GM12878 (cell line): Measurements from ENCODE around the gene SCUBE2.

Experiments used
- CBX5 ChIP-seq: sonication (generic); IDR thresholded peaks from 2 replicates; pipeline ENCODE4 v1.6.1; 2016; ENCODE audit warnings: low read depth, moderate library complexity, mild to moderate bottlenecking, inconsistent platforms
- CREB1 ChIP-seq: IDR thresholded peaks from 2 replicates; pipeline ENCODE4 v1.6.1; 2012; ENCODE audit warnings: low read depth, mild to moderate bottlenecking, inconsistent platforms
- CTCF ChIP-seq, 3 experiments: IDR thresholded peaks in 2 of 3; conservative IDR thresholded peaks in 1 of 3; 2 replicates each; pipeline ENCODE4 v1.5.1; 2011; ENCODE audit warnings: low read depth in 3 of 3, low read length in 3 of 3, mild to moderate bottlenecking in 3 of 3, control low read depth in 2 of 3, moderate library complexity in 2 of 3, inconsistent platforms in 1 of 3, mixed read lengths in 1 of 3; ENCODE audit not compliant: control insufficient read depth in 2 of 3, insufficient read depth in 1 of 3; ENCODE audit errors: extremely low read depth in 1 of 3
- EGR1 ChIP-seq, 2 experiments: IDR thresholded peaks; 1 replicate in 1 of 2; 2 replicates in 1 of 2; pipeline ENCODE4 v1.6.1; 2011 to 2012; ENCODE audit warnings: low read depth in 2 of 2, low read length in 2 of 2, borderline replicate concordance in 1 of 2, mild to moderate bottlenecking in 1 of 2, moderate library complexity in 1 of 2
- ESRRA ChIP-seq: IDR thresholded peaks from 2 replicates; pipeline ENCODE4 v1.6.1; 2012; ENCODE audit warnings: mild to moderate bottlenecking, low read length, improper control_type of control experiment
- EZH2 ChIP-seq: IDR thresholded peaks from 2 replicates; pipeline ENCODE4 v1.6.1; 2012; ENCODE audit warnings: low read depth, mild to moderate bottlenecking, control low read depth, inconsistent platforms, low read length, borderline replicate concordance; ENCODE audit not compliant: control insufficient read depth
- MYC ChIP-seq: IDR thresholded peaks from 2 replicates; pipeline ENCODE4 v1.6.1; 2011; ENCODE audit warnings: mild to moderate bottlenecking, low read length, moderate library complexity, inconsistent platforms; ENCODE audit not compliant: insufficient read depth, insufficient replicate concordance, insufficient read length, severe bottlenecking
- NFYA ChIP-seq: IDR thresholded peaks from 2 replicates; pipeline ENCODE4 v1.6.1; 2011; ENCODE audit warnings: low read depth, mild to moderate bottlenecking, low read length, improper control_type of control experiment, borderline replicate concordance
- POLR2A ChIP-seq: IDR thresholded peaks from 2 replicates; pipeline ENCODE4 v1.6.1; 2011; ENCODE audit warnings: low read depth, mild to moderate bottlenecking, low read length
- PRDM15 ChIP-seq: fragments of 450-650 bp; formaldehyde crosslinking; IDR thresholded peaks from 2 replicates; pipeline ENCODE4 v1.4.0; 2020; ENCODE audit warnings: mild to moderate bottlenecking, moderate library complexity
- RELB ChIP-seq: fragments of 450-650 bp; IDR thresholded peaks from 2 replicates; pipeline ENCODE4 v1.6.1; 2017; ENCODE audit warnings: low read depth, mild to moderate bottlenecking, moderate library complexity
- SIN3A ChIP-seq: IDR thresholded peaks from 2 replicates; pipeline ENCODE4 v1.6.1; 2012; ENCODE audit warnings: low read depth, low read length, improper control_type of control experiment
- SUPT20H ChIP-seq: IDR thresholded peaks from 2 replicates; pipeline ENCODE4 v1.6.1; 2011; ENCODE audit warnings: low read depth, mild to moderate bottlenecking, low read length, moderate library complexity, borderline replicate concordance; ENCODE audit not compliant: control insufficient read depth
- TBL1XR1 ChIP-seq: IDR thresholded peaks from 2 replicates; pipeline ENCODE4 v1.6.1; 2012; ENCODE audit warnings: low read depth, low read length, improper control_type of control experiment

- TF ChIP-seq MYC: no peak
- no peak for TF ChIP-seq CTCF (IDR thresholded peaks at IDR 0.05 in 2 of 3, conservative IDR thresholded peaks at IDR 0.05 in 1 of 3; ENCODE audit: control insufficient read depth in 2 of 3, extremely low read depth in 1 of 3, insufficient read depth in 1 of 3, low read depth in 3 of 3, low read length in 3 of 3)
- no peak for TF ChIP-seq SUPT20H
- no peak for TF ChIP-seq RELB
- no peak for TF ChIP-seq CREB1
- TF ChIP-seq EGR1 (IDR thresholded peaks at IDR 0.05; ENCODE audit: borderline replicate concordance in 1 of 2, low read depth in 2 of 2, low read length in 2 of 2): no peak
- TF ChIP-seq SIN3A: no peak
- peak; percentile 49; the same call in 1 of the 2 replicates for TF ChIP-seq POLR2A
- TF ChIP-seq NFYA: no peak
- TF ChIP-seq EZH2: no peak
- no peak for TF ChIP-seq CBX5
- no peak for TF ChIP-seq PRDM15 (CRISPR knock-in tag)
- no peak for TF ChIP-seq ESRRA
- TF ChIP-seq TBL1XR1: no peak
Measured at GRCh38 chr11:9003573-9004182, 87.7 kb downstream of the SCUBE2 start, which contains the start of gene NRIP3.
